H9 (cell line): ENCODE results near the gene TNIP3. TPM values are rescaled to one million over a fixed set of nuclear protein-coding genes. Genes with fewer than 3 reads are reported as not detected.

Experiments used
- DNase-seq: peaks from one replicate; pipeline ENCODE4 v3.0.0-alpha.2; 2017
- H2AFZ ChIP-seq: one replicate; pipeline ENCODE4 v1.6.1; 2013; ENCODE audit warnings: mild to moderate bottlenecking, low read length, control low read depth, moderate library complexity
- H2AK5ac ChIP-seq: 2 replicates; pipeline ENCODE4 v1.6.1; 2013; ENCODE audit warnings: low read length, control low read depth, mixed read lengths; ENCODE audit not compliant: insufficient read length
- H2BK120ac ChIP-seq: one replicate; pipeline ENCODE4 v1.6.1; 2013; ENCODE audit warnings: low read depth, mild to moderate bottlenecking, low read length, control low read depth, inconsistent platforms; ENCODE audit not compliant: poor library complexity, severe bottlenecking
- H2BK12ac ChIP-seq: 2 replicates; pipeline ENCODE4 v1.6.1; 2013; ENCODE audit warnings: low read length, control low read depth, mixed read lengths, low read depth; ENCODE audit not compliant: insufficient read length
- H2BK15ac ChIP-seq: 2 replicates; pipeline ENCODE4 v1.6.1; 2013; ENCODE audit warnings: low read depth, low read length, control low read depth
- H2BK20ac ChIP-seq: one replicate; pipeline ENCODE4 v1.6.1; 2013; ENCODE audit warnings: low read depth, mild to moderate bottlenecking, low read length, control low read depth, inconsistent platforms; ENCODE audit not compliant: poor library complexity, severe bottlenecking
- H2BK5ac ChIP-seq: 2 replicates; pipeline ENCODE4 v1.6.1; 2013; ENCODE audit warnings: low read length, control low read depth, mixed read lengths; ENCODE audit not compliant: insufficient read length
- H3K14ac ChIP-seq: 2 replicates; pipeline ENCODE4 v1.6.1; 2013; ENCODE audit warnings: low read length, control low read depth; ENCODE audit not compliant: insufficient read depth
- H3K18ac ChIP-seq: 2 replicates; pipeline ENCODE4 v1.6.1; 2013; ENCODE audit warnings: low read depth, mild to moderate bottlenecking, mixed read lengths, low read length, control low read depth; ENCODE audit not compliant: insufficient read length
- H3K23ac ChIP-seq: 2 replicates; pipeline ENCODE4 v1.6.1; 2013; ENCODE audit warnings: low read length, control low read depth, mixed read lengths, low read depth; ENCODE audit not compliant: insufficient read length
- H3K23me2 ChIP-seq: 2 replicates; pipeline ENCODE4 v1.6.1; 2013; ENCODE audit warnings: low read depth, mild to moderate bottlenecking, mixed read lengths, low read length, control low read depth; ENCODE audit not compliant: insufficient read length, poor library complexity, severe bottlenecking
- H3K27ac ChIP-seq: 2 replicates; pipeline ENCODE4 v1.5.1; 2013; ENCODE audit warnings: low read length, control low read depth, mixed read lengths, low read depth; ENCODE audit not compliant: insufficient read length
- H3K27me3 ChIP-seq: 2 replicates; pipeline ENCODE4 v1.6.1; 2013; ENCODE audit warnings: low read length, control low read depth, inconsistent platforms; ENCODE audit not compliant: insufficient read depth
- H3K4ac ChIP-seq: 2 replicates; pipeline ENCODE4 v1.6.1; 2013; ENCODE audit warnings: low read depth, mild to moderate bottlenecking, control low read depth, inconsistent platforms, low read length, moderate library complexity
- H3K4me1 ChIP-seq: 2 replicates; pipeline ENCODE4 v1.6.1; 2013; ENCODE audit warnings: low read length, control low read depth, inconsistent platforms; ENCODE audit not compliant: insufficient read depth
- H3K4me2 ChIP-seq: 2 replicates; pipeline ENCODE4 v1.6.1; 2013; ENCODE audit warnings: low read length, control low read depth, mixed read lengths; ENCODE audit not compliant: insufficient read length, insufficient read depth
- H3K56ac ChIP-seq: 2 replicates; pipeline ENCODE4 v1.6.1; 2013; ENCODE audit warnings: low read depth, mild to moderate bottlenecking, mixed read lengths, low read length, control low read depth; ENCODE audit not compliant: insufficient read length
- H3K79me1 ChIP-seq: 2 replicates; pipeline ENCODE4 v1.6.1; 2013; ENCODE audit warnings: low read depth, mild to moderate bottlenecking, moderate library complexity, low read length, control low read depth, inconsistent platforms; ENCODE audit not compliant: insufficient read depth, poor library complexity, severe bottlenecking
- H3K79me2 ChIP-seq: 2 replicates; pipeline ENCODE4 v1.6.1; 2013; ENCODE audit warnings: low read length, control low read depth, inconsistent platforms; ENCODE audit not compliant: insufficient read depth
- H3K9ac ChIP-seq: 2 replicates; pipeline ENCODE4 v1.6.1; 2013; ENCODE audit warnings: low read length, control low read depth, mixed read lengths; ENCODE audit not compliant: insufficient read length; ENCODE audit errors: extremely low read depth
- H3K9me3 ChIP-seq: one replicate; pipeline ENCODE4 v1.6.1; 2013; ENCODE audit warnings: low read depth, low read length, inconsistent platforms; ENCODE audit not compliant: control insufficient read depth
- H3T11ph ChIP-seq: one replicate; pipeline ENCODE4 v1.6.1; 2013; ENCODE audit warnings: mild to moderate bottlenecking, low read length, control low read depth, inconsistent platforms
- H4K20me1 ChIP-seq: one replicate; pipeline ENCODE4 v1.6.1; 2013; ENCODE audit not compliant: control insufficient read depth, insufficient read length, insufficient read depth
- H4K5ac ChIP-seq: 2 replicates; pipeline ENCODE4 v1.6.1; 2013; ENCODE audit warnings: low read depth, mild to moderate bottlenecking, mixed read lengths, low read length, control low read depth; ENCODE audit not compliant: insufficient read length
- H4K8ac ChIP-seq: replicated peaks from 2 replicates; pipeline ENCODE4 v1.6.1; 2013; ENCODE audit warnings: low read length, control low read depth, mixed read lengths, low read depth; ENCODE audit not compliant: insufficient read length
- H4K91ac ChIP-seq: 2 replicates; pipeline ENCODE4 v1.6.1; 2013; ENCODE audit warnings: low read depth, mild to moderate bottlenecking, moderate library complexity, mixed read lengths, low read length, control low read depth; ENCODE audit not compliant: insufficient read length
- H3K27ac Mint-ChIP-seq, 3 experiments: 2 replicates in 2 of 3; 3 replicates in 1 of 3; pipeline ENCODE4 v1.8.0; 2020 to 2021; ENCODE audit warnings: mixed read lengths in 3 of 3, mild to moderate bottlenecking in 1 of 3, moderate library complexity in 1 of 3
- H3K27me3 Mint-ChIP-seq: 2 replicates; pipeline ENCODE4 v1.8.0; 2021; ENCODE audit warnings: low read depth, mild to moderate bottlenecking, moderate library complexity, mixed read lengths
- H3K36me3 Mint-ChIP-seq, 3 experiments: 2 replicates in 2 of 3; 3 replicates in 1 of 3; pipeline ENCODE4 v1.8.0; 2020 to 2021; ENCODE audit warnings: low read depth in 3 of 3, mixed read lengths in 3 of 3; ENCODE audit not compliant: insufficient read depth in 1 of 3
- H3K4me1 Mint-ChIP-seq, 2 experiments: 2 replicates each; pipeline ENCODE4 v1.8.0; 2020; ENCODE audit warnings: mixed read lengths in 2 of 2
- H3K4me3 Mint-ChIP-seq, 2 experiments: 2 replicates in 1 of 2; 3 replicates in 1 of 2; pipeline ENCODE4 v1.8.0; 2020 to 2021; ENCODE audit warnings: mild to moderate bottlenecking in 2 of 2, mixed read lengths in 2 of 2, moderate library complexity in 1 of 2
- H3K9me3 Mint-ChIP-seq, 2 experiments: 2 replicates in 1 of 2; 3 replicates in 1 of 2; pipeline ENCODE4 v1.8.0; 2020; ENCODE audit warnings: mild to moderate bottlenecking in 2 of 2, mixed read lengths in 2 of 2, moderate library complexity in 1 of 2
- CTCF ChIP-seq: fragments of 200-600 bp; sonication (generic); conservative IDR thresholded peaks from 3 replicates; pipeline ENCODE4 v1.8.0; 2021; ENCODE audit warnings: antibody characterized with exemption, mild to moderate bottlenecking
- WGBS: extraction: QIAGEN DNeasy Blood & Tissue Kit; methylation state at CpG from one replicate; pipeline ENCODE4 v1.1.7; 2013; ENCODE audit warnings: missing lambda C conversion rate, low lambda C conversion rate, mixed read lengths; ENCODE audit not compliant: insufficient read length; ENCODE audit errors: extremely low coverage; 5-methylcytosine and 5-hydroxymethylcytosine counted together
- total RNA-seq: library from RNA; stranded (reverse); gene quantifications from 2 replicates; pipeline ENCODE4 v1.2.1, GENCODE V29; 2021

TNIP3 gene
- total RNA-seq, 1 experiment from 2014 or later: not detected

GRCh38 chr4:121190389-121190788 lies 26.3 kb upstream of the TNIP3 start:
- Histone ChIP-seq H3K4me1 (peaks cover 5% of the 10 kb centered on the region; the same call in 1 of the 2 replicates), H3K27ac (no peak overlapping the region), H3K14ac (no peak overlapping the region), H4K20me1 (no peaks in the 10 kb centered on the region), H2BK20ac (no peak overlapping the region), H2BK5ac (no peak overlapping the region), H3K9ac (no peak overlapping the region), H3K56ac (no peak overlapping the region), H2AFZ (no peak overlapping the region), H3T11ph (no peak overlapping the region), H3K79me2 (no peaks in the 10 kb centered on the region), H3K23ac (no peak overlapping the region), H3K18ac (no peak overlapping the region), H2BK12ac (no peak overlapping the region), H3K23me2 (no peaks in the 10 kb centered on the region), H3K9me3 (no peaks in the 10 kb centered on the region), H3K4ac (no peak overlapping the region), H4K91ac (no peak overlapping the region), H2AK5ac (no peak overlapping the region), H3K27me3 (no peaks in the 10 kb centered on the region), H4K8ac (no peak overlapping the region), H3K79me1 (no peaks in the 10 kb centered on the region), H2BK120ac (no peak overlapping the region), H4K5ac (no peak overlapping the region), H3K4me2 (no peak overlapping the region), H2BK15ac (no peak overlapping the region)
- WGBS: no CpG with 5 or more reads among the region's 4 CpGs
- Mint-ChIP-seq H3K36me3 (no peaks in the 10 kb centered on the region), H3K9me3 (no peaks in the 10 kb centered on the region), H3K4me1 (peaks cover 16 to 21% of the 10 kb centered on the region in 2 experiments), H3K27ac (no peak overlapping the region), H3K27me3 (no peaks in the 10 kb centered on the region), H3K4me3 (no peak overlapping the region)
- TF ChIP-seq CTCF: no peak
- DNase-seq: no peak
